Measurements from ENCODE around the gene B4GALNT1.

Gene B4GALNT1

GRCh38 chr12:57609101-57609780, 23.8 kb downstream of the B4GALNT1 start:
- no peaks in the 10 kb centered on the region for H3K79me2 ChIP-seq
- no peak overlapping the region for H3K27ac ChIP-seq
- no peaks in the 10 kb centered on the region for H3K36me3 ChIP-seq (ENCODE audit: control insufficient read depth, insufficient read depth, low read length)
- H3K9me3 ChIP-seq (ENCODE audit: control insufficient read depth, low read length): no peaks in the 10 kb centered on the region
- H3K9ac ChIP-seq: no peak overlapping the region
- H3K4me1 ChIP-seq: peaks cover 5% of the 10 kb centered on the region
- no peak overlapping the region for H3K4me3 ChIP-seq (ENCODE audit: low read depth, low read length)
- no peak overlapping the region for H3K4me2 ChIP-seq (ENCODE audit: low read length)
- H2AFZ ChIP-seq: no peak overlapping the region
- H3K27me3 ChIP-seq (ENCODE audit: control insufficient read depth, insufficient read depth, low read length): no peaks in the 10 kb centered on the region
- TF ChIP-seq CTCF (IDR thresholded peaks at IDR 0.05): no peak

DNA sequence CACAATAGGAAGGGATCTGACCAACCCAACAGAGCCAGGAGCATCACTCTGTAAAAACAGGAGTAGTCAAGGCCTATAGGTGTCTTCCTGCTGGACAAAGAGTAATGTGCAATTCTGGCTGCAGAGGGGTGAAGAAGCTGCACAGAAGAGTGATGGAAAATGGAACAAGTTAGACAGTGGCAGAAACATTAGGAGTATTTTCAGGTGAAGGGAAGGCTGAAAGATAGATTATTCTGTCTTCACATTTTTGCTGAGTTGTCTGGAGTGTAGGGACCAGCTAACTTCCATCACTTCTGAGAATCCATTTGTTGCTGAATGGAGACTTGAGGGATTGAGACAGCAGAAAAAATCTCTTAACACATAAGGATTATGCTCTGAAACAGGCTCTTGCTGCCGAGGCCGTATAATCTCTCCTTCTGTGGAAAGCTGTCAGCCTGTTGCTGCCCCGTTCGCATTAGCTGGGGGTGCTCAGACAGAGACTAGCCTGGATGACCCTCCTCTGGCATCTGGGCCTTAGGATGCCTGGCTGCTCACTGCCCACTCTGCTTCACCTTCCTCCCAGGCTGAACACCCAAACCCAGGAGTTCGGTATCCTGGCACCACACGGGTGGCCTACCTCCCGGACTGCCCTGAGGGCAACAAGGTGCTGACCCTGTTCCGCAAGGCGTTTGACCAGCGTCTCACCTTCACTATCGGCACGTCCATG, 24.9 kb downstream of the B4GALNT1 start:
- H3K9ac ChIP-seq: no peak overlapping the region
- H3K79me2 ChIP-seq: no peaks in the 10 kb centered on the region
- H3K4me3 ChIP-seq (ENCODE audit: low read depth, low read length): no peak overlapping the region
- H3K27ac ChIP-seq: no peak overlapping the region
- no peak for TF ChIP-seq CTCF (IDR thresholded peaks at IDR 0.05)
- H3K4me1 ChIP-seq: peaks cover 16% of the 10 kb centered on the region
- H3K4me2 ChIP-seq (ENCODE audit: low read length): no peak overlapping the region
- H3K9me3 ChIP-seq (ENCODE audit: control insufficient read depth, low read length): no peaks in the 10 kb centered on the region
- no peaks in the 10 kb centered on the region for H3K36me3 ChIP-seq (ENCODE audit: control insufficient read depth, insufficient read depth, low read length)
- no peaks in the 10 kb centered on the region for H3K27me3 ChIP-seq (ENCODE audit: control insufficient read depth, insufficient read depth, low read length)
- H2AFZ ChIP-seq: no peak overlapping the region

GRCh38 chr12:57606821-57607220, 26.2 kb downstream of the B4GALNT1 start:
- H3K9ac ChIP-seq: no peak overlapping the region
- TF ChIP-seq CTCF (IDR thresholded peaks at IDR 0.05): no peak
- no peaks in the 10 kb centered on the region for H3K9me3 ChIP-seq (ENCODE audit: control insufficient read depth, low read length)
- no peaks in the 10 kb centered on the region for H3K36me3 ChIP-seq (ENCODE audit: control insufficient read depth, insufficient read depth, low read length)
- H3K4me3 ChIP-seq (ENCODE audit: low read depth, low read length): no peak overlapping the region
- H3K79me2 ChIP-seq: no peaks in the 10 kb centered on the region
- no peak overlapping the region for H2AFZ ChIP-seq
- no peaks in the 10 kb centered on the region for H3K27me3 ChIP-seq (ENCODE audit: control insufficient read depth, insufficient read depth, low read length)
- H3K4me1 ChIP-seq: peaks cover 13% of the 10 kb centered on the region
- H3K27ac ChIP-seq: no peak overlapping the region
- no peak overlapping the region for H3K4me2 ChIP-seq (ENCODE audit: low read length)

- no peak for TF ChIP-seq CTCF (IDR thresholded peaks at IDR 0.05)
- no peak overlapping the region for H3K27ac ChIP-seq
These were observed 26.6 kb downstream of the B4GALNT1 start for GRCh38 chr12:57606399-57606798.

More at GRCh38 chr12:57606399-57606798, 26.6 kb downstream of the B4GALNT1 start:
- Histone ChIP-seq H3K27me3 (ENCODE audit: control insufficient read depth, insufficient read depth, low read length) (no peaks in the 10 kb centered on the region), H3K36me3 (ENCODE audit: control insufficient read depth, insufficient read depth, low read length) (no peaks in the 10 kb centered on the region), H3K4me3 (ENCODE audit: low read depth, low read length) (no peak overlapping the region), H2AFZ (no peak overlapping the region), H3K4me1 (peaks cover 13% of the 10 kb centered on the region), H3K4me2 (ENCODE audit: low read length) (no peak overlapping the region), H3K9me3 (ENCODE audit: control insufficient read depth, low read length) (no peaks in the 10 kb centered on the region), H3K9ac (no peak overlapping the region), H3K79me2 (no peaks in the 10 kb centered on the region)
